K562 (cell line): ENCODE data around the gene ENC1. TPM values are rescaled to one million over a fixed set of nuclear protein-coding genes. Genes with fewer than 3 reads are reported as not detected.

Experiments
- ATF1 ChIP-seq, 2 experiments: fragments of 450-650 bp in 1 of 2; IDR thresholded peaks; 2 replicates each; pipeline ENCODE4 v1.6.1; 2016; ENCODE audit warnings: missing compliant biosample characterization in 1 of 2, missing genetic modification characterization in 1 of 2
- BCOR ChIP-seq: fragments of 450-650 bp; IDR thresholded peaks from 2 replicates; pipeline ENCODE4 v1.6.1; 2016
- COPS2 ChIP-seq: fragments of 450-650 bp; conservative IDR thresholded peaks from 2 replicates; pipeline ENCODE4 v1.6.1; 2016; ENCODE audit warnings: mild to moderate bottlenecking, moderate library complexity
- EGR1 ChIP-seq: fragments of 450-650 bp; conservative IDR thresholded peaks from 2 replicates; pipeline ENCODE4 v1.6.1; 2017; ENCODE audit warnings: mild to moderate bottlenecking
- FUS ChIP-seq: fragments of 200-400 bp; formaldehyde crosslinking; optimal IDR thresholded peaks from 2 replicates; pipeline ENCODE3; 2017; ENCODE audit warnings: low read depth, low read length
- GABPB1 ChIP-seq: sonication (generic); formaldehyde crosslinking; IDR thresholded peaks from 2 replicates; pipeline ENCODE4 v1.8.0; 2022; ENCODE audit warnings: mild to moderate bottlenecking, missing genetic modification reagents
- HDAC3 ChIP-seq: fragments of 450-650 bp; IDR thresholded peaks from 2 replicates; pipeline ENCODE4 v1.6.1; 2018; ENCODE audit warnings: borderline replicate concordance, mild to moderate bottlenecking, moderate library complexity; ENCODE audit not compliant: partially characterized antibody
- HDAC6 ChIP-seq: IDR thresholded peaks from 2 replicates; pipeline ENCODE4 v1.6.1; 2012; ENCODE audit warnings: low read depth, mild to moderate bottlenecking, control low read depth, inconsistent platforms, low read length, moderate library complexity
- HSF4 ChIP-seq: fragments of 250-450 bp; sonication (Bioruptor Pico); IDR thresholded peaks from 2 replicates; pipeline ENCODE4 v2.1.2; 2022; ENCODE audit warnings: mild to moderate bottlenecking, moderate library complexity, borderline replicate concordance
- KHSRP ChIP-seq: fragments of 450-650 bp; IDR thresholded peaks from 2 replicates; pipeline ENCODE4 v1.6.1; 2017
- MAZ ChIP-seq, 2 experiments: fragments of 450-650 bp in 1 of 2; sonication (generic) in 1 of 2; formaldehyde crosslinking; IDR thresholded peaks in 1 of 2; conservative IDR thresholded peaks in 1 of 2; 2 replicates each; pipeline versions ENCODE4 v1.4.0 to v1.5.0; 2020; ENCODE audit warnings: mild to moderate bottlenecking in 1 of 2, missing genetic modification reagents in 1 of 2
- SP1 ChIP-seq: sonication (generic); formaldehyde crosslinking; IDR thresholded peaks from 2 replicates; pipeline ENCODE4 v1.8.1; 2022; ENCODE audit warnings: mild to moderate bottlenecking, missing genetic modification reagents
- ZNF263 ChIP-seq: sonication (generic); formaldehyde crosslinking; IDR thresholded peaks from 2 replicates; pipeline ENCODE4 v1.8.0; 2022; ENCODE audit warnings: mild to moderate bottlenecking, missing genetic modification reagents, borderline replicate concordance
- ZSCAN32 ChIP-seq: fragments of 450-650 bp; formaldehyde crosslinking; IDR thresholded peaks from 2 replicates; pipeline ENCODE4 v1.4.0; 2020; ENCODE audit warnings: mild to moderate bottlenecking, moderate library complexity
- polyA plus RNA-seq, 8 experiments: library from polyadenylated mRNA; depleted of rRNA in 4 of 8; stranded (reverse) in 5 of 8; unstranded in 3 of 8; fragments of >200 nt; fragmentation: Nextera tagmentation in 2 of 8; fragmentation: Illumina TruSeq in 1 of 8; extraction: Ambion mirVana in 2 of 8; extraction: Trizol in 1 of 8; gene quantifications; 2 replicates each; pipeline versions ENCODE4 v1.2.1 to v1.2.3, GENCODE V29; 2011 to 2014; ENCODE audit warnings: inconsistent platforms in 1 of 8, missing spikeins in 1 of 8
- total RNA-seq, 7 experiments: library from RNA; depleted of rRNA in 6 of 7; stranded (reverse); fragments of >200 nt in 6 of 7; fragmentation: Illumina TruSeq in 2 of 7; extraction: Trizol in 2 of 7; gene quantifications; 2 replicates each; pipeline versions ENCODE4 v1.2.1 to v1.2.3, GENCODE V29; 2011 to 2021; ENCODE audit warnings: low replicate concordance in 1 of 7
- TF ChIP-seq, protein P1 (sequence below): IDR thresholded peaks from 2 replicates; pipeline ENCODE4 v1.6.1; 2016; ENCODE audit warnings: missing genetic modification characterization, missing compliant biosample characterization
- TF ChIP-seq, protein P2 (sequence below), 2 experiments: fragments of 450-650 bp in 1 of 2; IDR thresholded peaks; 2 replicates each; pipeline ENCODE4 v1.6.1; 2011 to 2017; ENCODE audit warnings: low read depth in 2 of 2, antibody characterized with exemption in 1 of 2, borderline replicate concordance in 1 of 2, low read length in 1 of 2, mild to moderate bottlenecking in 1 of 2, mixed read lengths in 1 of 2; ENCODE audit not compliant: control insufficient read depth in 1 of 2
- TF ChIP-seq, protein P3 (sequence below): fragments of 250-450 bp; sonication (Bioruptor Pico); IDR thresholded peaks from 2 replicates; pipeline ENCODE4 v1.8.0; 2021; ENCODE audit warnings: mild to moderate bottlenecking, moderate library complexity
- TF ChIP-seq, protein P4 (sequence below): sonication (generic); formaldehyde crosslinking; IDR thresholded peaks from 2 replicates; pipeline ENCODE4 v1.8.0; 2023; ENCODE audit warnings: mild to moderate bottlenecking, missing genetic modification reagents

Gene ENC1
- total and polyA plus RNA-seq, 9 of the 15 experiments (the other 6 are each of a cell fraction or from before 2014, with no cell fraction given) = 0.17 to 3.2 (median 0.97) TPM

DNA sequence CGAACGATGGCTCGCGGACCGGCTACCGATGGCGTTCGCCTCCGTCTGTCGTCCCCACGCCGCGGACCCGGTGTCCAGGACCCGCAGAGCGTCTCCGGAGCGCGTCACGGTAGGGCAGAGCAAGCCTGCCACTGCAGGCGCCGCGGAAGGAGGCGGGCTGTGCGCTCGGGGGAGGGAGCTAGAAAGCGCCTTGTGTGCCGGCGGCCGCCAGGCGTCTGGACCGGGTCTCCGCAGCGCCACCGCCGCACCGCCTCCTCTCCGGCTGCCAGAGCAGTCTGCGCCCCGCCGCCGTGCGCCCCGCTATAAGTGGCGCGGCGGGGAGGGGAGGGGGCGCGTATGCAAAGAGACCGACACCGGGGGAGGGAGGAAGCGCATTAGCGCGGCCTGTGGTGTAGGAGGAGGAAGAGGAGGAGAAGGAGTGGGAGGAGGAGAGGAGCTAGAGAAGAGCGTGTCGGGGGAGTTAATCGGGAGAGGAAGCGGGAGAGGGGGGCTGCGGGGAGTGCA, at the start of gene ENC1 (continued):
- TF ChIP-seq ZNF263 (CRISPR knock-in tag) (peak; percentile 87), GABPB1 (CRISPR knock-in tag) (peak; percentile 57; the same call in 1 of the 2 replicates), FUS (peak; percentile 48), MAZ (CRISPR knock-in tag; conservative IDR thresholded peaks at IDR 0.05 in 1 of 2, IDR thresholded peaks at IDR 0.05 in 1 of 2) (peak in 1 of 2 experiments; percentile 43; a peak in 1 of 4 replicates), HDAC6 (0 out of 2 replicates have a peak, but pooled peaks have one; percentile 83), COPS2 (no peak), ATF1 (CRISPR knock-in tag; IDR thresholded peaks at IDR 0.05) (no peak), ATF1 (tag; IDR thresholded peaks at IDR 0.05) (no peak), HDAC3 (no peak), ZSCAN32 (CRISPR knock-in tag) (no peak), HSF4 (CRISPR knock-in tag) (no peak), EGR1 (peak; percentile 75), BCOR (peak; percentile 35; the same call in 1 of the 2 replicates), SP1 (peak; percentile 69), KHSRP (no peak)
- TF ChIP-seq, protein P1, sequence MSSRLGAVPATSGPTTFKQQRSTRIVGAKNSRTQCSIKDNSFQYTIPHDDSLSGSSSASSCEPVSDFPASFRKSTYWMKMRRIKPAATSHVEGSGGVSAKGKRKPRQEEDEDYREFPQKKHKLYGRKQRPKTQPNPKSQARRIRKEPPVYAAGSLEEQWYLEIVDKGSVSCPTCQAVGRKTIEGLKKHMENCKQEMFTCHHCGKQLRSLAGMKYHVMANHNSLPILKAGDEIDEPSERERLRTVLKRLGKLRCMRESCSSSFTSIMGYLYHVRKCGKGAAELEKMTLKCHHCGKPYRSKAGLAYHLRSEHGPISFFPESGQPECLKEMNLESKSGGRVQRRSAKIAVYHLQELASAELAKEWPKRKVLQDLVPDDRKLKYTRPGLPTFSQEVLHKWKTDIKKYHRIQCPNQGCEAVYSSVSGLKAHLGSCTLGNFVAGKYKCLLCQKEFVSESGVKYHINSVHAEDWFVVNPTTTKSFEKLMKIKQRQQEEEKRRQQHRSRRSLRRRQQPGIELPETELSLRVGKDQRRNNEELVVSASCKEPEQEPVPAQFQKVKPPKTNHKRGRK (tag) = peak; percentile 54; the same call in 1 of the 2 replicates
- TF ChIP-seq, protein P2, sequence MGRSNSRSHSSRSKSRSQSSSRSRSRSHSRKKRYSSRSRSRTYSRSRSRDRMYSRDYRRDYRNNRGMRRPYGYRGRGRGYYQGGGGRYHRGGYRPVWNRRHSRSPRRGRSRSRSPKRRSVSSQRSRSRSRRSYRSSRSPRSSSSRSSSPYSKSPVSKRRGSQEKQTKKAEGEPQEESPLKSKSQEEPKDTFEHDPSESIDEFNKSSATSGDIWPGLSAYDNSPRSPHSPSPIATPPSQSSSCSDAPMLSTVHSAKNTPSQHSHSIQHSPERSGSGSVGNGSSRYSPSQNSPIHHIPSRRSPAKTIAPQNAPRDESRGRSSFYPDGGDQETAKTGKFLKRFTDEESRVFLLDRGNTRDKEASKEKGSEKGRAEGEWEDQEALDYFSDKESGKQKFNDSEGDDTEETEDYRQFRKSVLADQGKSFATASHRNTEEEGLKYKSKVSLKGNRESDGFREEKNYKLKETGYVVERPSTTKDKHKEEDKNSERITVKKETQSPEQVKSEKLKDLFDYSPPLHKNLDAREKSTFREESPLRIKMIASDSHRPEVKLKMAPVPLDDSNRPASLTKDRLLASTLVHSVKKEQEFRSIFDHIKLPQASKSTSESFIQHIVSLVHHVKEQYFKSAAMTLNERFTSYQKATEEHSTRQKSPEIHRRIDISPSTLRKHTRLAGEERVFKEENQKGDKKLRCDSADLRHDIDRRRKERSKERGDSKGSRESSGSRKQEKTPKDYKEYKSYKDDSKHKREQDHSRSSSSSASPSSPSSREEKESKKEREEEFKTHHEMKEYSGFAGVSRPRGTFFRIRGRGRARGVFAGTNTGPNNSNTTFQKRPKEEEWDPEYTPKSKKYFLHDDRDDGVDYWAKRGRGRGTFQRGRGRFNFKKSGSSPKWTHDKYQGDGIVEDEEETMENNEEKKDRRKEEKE (IDR thresholded peaks at IDR 0.05; ENCODE audit: borderline replicate concordance in 1 of 2, control insufficient read depth in 1 of 2, low read depth in 2 of 2, low read length in 1 of 2) = no peak
- TF ChIP-seq, protein P3, sequence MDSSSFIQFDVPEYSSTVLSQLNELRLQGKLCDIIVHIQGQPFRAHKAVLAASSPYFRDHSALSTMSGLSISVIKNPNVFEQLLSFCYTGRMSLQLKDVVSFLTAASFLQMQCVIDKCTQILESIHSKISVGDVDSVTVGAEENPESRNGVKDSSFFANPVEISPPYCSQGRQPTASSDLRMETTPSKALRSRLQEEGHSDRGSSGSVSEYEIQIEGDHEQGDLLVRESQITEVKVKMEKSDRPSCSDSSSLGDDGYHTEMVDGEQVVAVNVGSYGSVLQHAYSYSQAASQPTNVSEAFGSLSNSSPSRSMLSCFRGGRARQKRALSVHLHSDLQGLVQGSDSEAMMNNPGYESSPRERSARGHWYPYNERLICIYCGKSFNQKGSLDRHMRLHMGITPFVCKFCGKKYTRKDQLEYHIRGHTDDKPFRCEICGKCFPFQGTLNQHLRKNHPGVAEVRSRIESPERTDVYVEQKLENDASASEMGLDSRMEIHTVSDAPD (CRISPR knock-in tag) = no peak
- TF ChIP-seq, protein P4, sequence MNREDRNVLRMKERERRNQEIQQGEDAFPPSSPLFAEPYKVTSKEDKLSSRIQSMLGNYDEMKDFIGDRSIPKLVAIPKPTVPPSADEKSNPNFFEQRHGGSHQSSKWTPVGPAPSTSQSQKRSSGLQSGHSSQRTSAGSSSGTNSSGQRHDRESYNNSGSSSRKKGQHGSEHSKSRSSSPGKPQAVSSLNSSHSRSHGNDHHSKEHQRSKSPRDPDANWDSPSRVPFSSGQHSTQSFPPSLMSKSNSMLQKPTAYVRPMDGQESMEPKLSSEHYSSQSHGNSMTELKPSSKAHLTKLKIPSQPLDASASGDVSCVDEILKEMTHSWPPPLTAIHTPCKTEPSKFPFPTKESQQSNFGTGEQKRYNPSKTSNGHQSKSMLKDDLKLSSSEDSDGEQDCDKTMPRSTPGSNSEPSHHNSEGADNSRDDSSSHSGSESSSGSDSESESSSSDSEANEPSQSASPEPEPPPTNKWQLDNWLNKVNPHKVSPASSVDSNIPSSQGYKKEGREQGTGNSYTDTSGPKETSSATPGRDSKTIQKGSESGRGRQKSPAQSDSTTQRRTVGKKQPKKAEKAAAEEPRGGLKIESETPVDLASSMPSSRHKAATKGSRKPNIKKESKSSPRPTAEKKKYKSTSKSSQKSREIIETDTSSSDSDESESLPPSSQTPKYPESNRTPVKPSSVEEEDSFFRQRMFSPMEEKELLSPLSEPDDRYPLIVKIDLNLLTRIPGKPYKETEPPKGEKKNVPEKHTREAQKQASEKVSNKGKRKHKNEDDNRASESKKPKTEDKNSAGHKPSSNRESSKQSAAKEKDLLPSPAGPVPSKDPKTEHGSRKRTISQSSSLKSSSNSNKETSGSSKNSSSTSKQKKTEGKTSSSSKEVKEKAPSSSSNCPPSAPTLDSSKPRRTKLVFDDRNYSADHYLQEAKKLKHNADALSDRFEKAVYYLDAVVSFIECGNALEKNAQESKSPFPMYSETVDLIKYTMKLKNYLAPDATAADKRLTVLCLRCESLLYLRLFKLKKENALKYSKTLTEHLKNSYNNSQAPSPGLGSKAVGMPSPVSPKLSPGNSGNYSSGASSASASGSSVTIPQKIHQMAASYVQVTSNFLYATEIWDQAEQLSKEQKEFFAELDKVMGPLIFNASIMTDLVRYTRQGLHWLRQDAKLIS (CRISPR knock-in tag) = peak; percentile 91; the same call in 1 of the 2 replicates
